ENCODE data around the gene COMMD6. TPM values are rescaled to one million over a fixed set of nuclear protein-coding genes. Genes with fewer than 3 reads are reported as not detected.

The COMMD6 gene
- total and polyA plus RNA-seq, 2 donors (not counting 3 experiments of a cell fraction or from before 2014, with no cell fraction given) = 71.7 to 122 TPM

- BruUV-seq (replicated peaks) = no TSS peak
- H3K4me1 ChIP-seq (ENCODE audit: control insufficient read depth, extremely low read depth, insufficient read depth, low read length) = peaks cover 2% of the 10 kb centered on the region
- H4K20me1 ChIP-seq (replicated peaks; ENCODE audit: control insufficient read depth, extremely low read depth, insufficient read depth, low read length) = no peaks in the 10 kb centered on the region
- no peak overlapping the region for H3K9ac ChIP-seq (replicated peaks; ENCODE audit: extremely low read depth, insufficient read depth, low read length)
- no peak for FAIRE-seq
- H3K4me3 ChIP-seq (replicated peaks in 1 of 3; ENCODE audit: insufficient read depth in 1 of 3, low read depth in 1 of 3, low read length in 3 of 3) = no peak overlapping the region
- POLR2A ChIA-PET = no interaction called here
- no peak overlapping the region for H3K4me2 ChIP-seq (ENCODE audit: insufficient read depth, low read length)
- no peaks in the 10 kb centered on the region for H3K9me3 ChIP-seq (replicated peaks; ENCODE audit: control insufficient read depth, insufficient read depth, low read length)
- CTCF ChIA-PET = no interaction called here
- DNase-seq (ENCODE audit: low read depth, low spot score) = no peak
- intact Hi-C loops (cut with micrococcal nuclease) = no loop called here
- no peak overlapping the region for H3K27ac ChIP-seq (ENCODE audit: insufficient read depth, low read depth, low read length)
- no peak overlapping the region for H2AFZ ChIP-seq (ENCODE audit: low read depth, low read length)
- dilution Hi-C loops (cut with MboI; ENCODE audit: extremely low pct_ligation_motif_present, low sequenced_read_pairs) = no loop called here
- no peaks in the 10 kb centered on the region for H3K9me1 ChIP-seq (replicated peaks; ENCODE audit: control insufficient read depth, extremely low read depth, insufficient read depth, low read length)
- peaks cover 0 to 2% of the 10 kb centered on the region in 2 experiments for H3K27me3 ChIP-seq (ENCODE audit: control insufficient read depth in 2 of 2, insufficient read depth in 2 of 2, low read length in 2 of 2)
- no peaks in the 10 kb centered on the region for H3K36me3 ChIP-seq (ENCODE audit: control insufficient read depth in 2 of 2, extremely low read depth in 1 of 2, insufficient read depth in 2 of 2, low read length in 2 of 2)
- TF ChIP-seq, protein P1, sequence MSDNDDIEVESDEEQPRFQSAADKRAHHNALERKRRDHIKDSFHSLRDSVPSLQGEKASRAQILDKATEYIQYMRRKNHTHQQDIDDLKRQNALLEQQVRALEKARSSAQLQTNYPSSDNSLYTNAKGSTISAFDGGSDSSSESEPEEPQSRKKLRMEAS (IDR thresholded peaks at IDR 0.05; ENCODE audit: insufficient read depth, insufficient read length) = no peak
- TF ChIP-seq POLR2AphosphoS5 (IDR thresholded peaks at IDR 0.05; ENCODE audit: insufficient read depth, low read depth, low read length) (no peak), GATA2 (IDR thresholded peaks at IDR 0.05; ENCODE audit: insufficient read depth, insufficient read length, low read depth, low read length) (no peak), MYC (IDR thresholded peaks at IDR 0.05; ENCODE audit: low read depth, low read length) (no peak), POLR2A (IDR thresholded peaks at IDR 0.05; ENCODE audit: low read depth, low read length) (no peak), EZH2 (IDR thresholded peaks at IDR 0.05; ENCODE audit: borderline replicate concordance, low read depth, low read length, severe bottlenecking) (no peak), JUN (IDR thresholded peaks at IDR 0.05; ENCODE audit: borderline replicate concordance, insufficient read depth, insufficient read length, low read depth) (no peak), CTCF (IDR thresholded peaks at IDR 0.05; ENCODE audit: extremely low read depth in 1 of 2, insufficient read depth in 1 of 2, low read depth in 1 of 2, low read length in 2 of 2) (no peak)
- H3K79me2 ChIP-seq (ENCODE audit: control insufficient read depth, insufficient read depth, low read length) = no peaks in the 10 kb centered on the region
These were observed 29.6 kb downstream of the COMMD6 start for GRCh38 chr13:75508002-75508548.
